ENCODE measurements around the gene NTPCR. TPM values are rescaled to one million over a fixed set of nuclear protein-coding genes. Genes with fewer than 3 reads are reported as not detected.

NTPCR gene
- polyA plus RNA-seq, 2 donors = 38.2 to 45.7 TPM

- Histone ChIP-seq H3K9me3 (ENCODE audit: control insufficient read depth in 2 of 2, insufficient read depth in 1 of 2, low read depth in 1 of 2, low read length in 1 of 2) (peaks cover 0 to 3% of the 10 kb centered on the region in 2 donors), H3K36me3 (ENCODE audit: control insufficient read depth in 2 of 2, insufficient read depth in 2 of 2, low read length in 1 of 2) (peaks cover 5 to 12% of the 10 kb centered on the region in 2 donors), H3K27me3 (ENCODE audit: control insufficient read depth in 1 of 2, insufficient read depth in 2 of 2, low read length in 2 of 2) (no peaks in the 10 kb centered on the region), H3K4me1 (ENCODE audit: control insufficient read depth in 2 of 2, insufficient read depth in 2 of 2, low read length in 1 of 2) (peaks cover 0 to 4% of the 10 kb centered on the region in 2 donors), H3K4me3 (ENCODE audit: low read depth in 1 of 2, low read length in 2 of 2) (no peak overlapping the region), H3K27ac (ENCODE audit: low read depth in 2 of 2, low read length in 1 of 2) (no peak overlapping the region)
- WGBS, 2 donors = 91 to 96% methylated on average over 6 of the region's 6 CpGs
Observed at GRCh38 chr1:232956081-232956480, 5.7 kb downstream of the NTPCR start.

DNA sequence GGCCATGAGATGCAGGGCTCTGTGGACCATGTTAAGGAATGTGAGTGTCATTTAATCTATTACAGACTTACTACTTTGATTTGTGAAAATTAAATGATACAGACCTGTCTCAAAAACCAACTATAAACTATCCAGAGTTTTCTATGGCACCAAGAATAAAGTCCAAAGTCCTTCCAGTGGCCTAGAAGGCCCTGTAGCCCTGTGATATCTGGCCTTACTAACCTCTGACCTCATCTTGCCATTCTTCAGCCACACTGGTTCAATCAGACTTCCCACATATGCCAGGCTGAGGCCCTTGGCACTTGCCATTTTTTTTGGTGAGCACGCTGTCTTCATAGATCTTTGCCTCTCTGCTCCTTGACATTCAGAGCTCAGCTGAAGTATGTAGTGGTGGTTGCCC lies 7.7 kb downstream of the NTPCR start:
- Histone ChIP-seq H3K9me3 (ENCODE audit: control insufficient read depth in 2 of 2, insufficient read depth in 1 of 2, low read depth in 1 of 2, low read length in 1 of 2) (peaks cover 0 to 3% of the 10 kb centered on the region in 2 donors), H3K4me3 (ENCODE audit: low read depth in 1 of 2, low read length in 2 of 2) (no peak overlapping the region), H3K27ac (ENCODE audit: low read depth in 2 of 2, low read length in 1 of 2) (no peak overlapping the region), H3K4me1 (ENCODE audit: control insufficient read depth in 2 of 2, insufficient read depth in 2 of 2, low read length in 1 of 2) (no peaks in the 10 kb centered on the region), H3K27me3 (ENCODE audit: control insufficient read depth in 1 of 2, insufficient read depth in 2 of 2, low read length in 2 of 2) (no peaks in the 10 kb centered on the region), H3K36me3 (ENCODE audit: control insufficient read depth in 2 of 2, insufficient read depth in 2 of 2, low read length in 1 of 2) (peaks cover 7 to 12% of the 10 kb centered on the region in 2 donors)
- WGBS, 2 donors = 100% methylated on average over 1 of the region's 1 CpG

GRCh38 chr1:232962761-232963745 lies 12.6 kb downstream of the NTPCR start:
- peaks cover 8 to 10% of the 10 kb centered on the region in 2 donors for H3K36me3 ChIP-seq (ENCODE audit: control insufficient read depth in 2 of 2, insufficient read depth in 2 of 2, low read length in 1 of 2)
- peaks cover 0 to 4% of the 10 kb centered on the region in 2 donors for H3K4me1 ChIP-seq (ENCODE audit: control insufficient read depth in 2 of 2, insufficient read depth in 2 of 2, low read length in 1 of 2)
- H3K9me3 ChIP-seq (ENCODE audit: control insufficient read depth in 2 of 2, insufficient read depth in 1 of 2, low read depth in 1 of 2, low read length in 1 of 2) = peaks cover 0 to 3% of the 10 kb centered on the region in 2 donors
- H3K27me3 ChIP-seq (ENCODE audit: control insufficient read depth in 1 of 2, insufficient read depth in 2 of 2, low read length in 2 of 2) = no peaks in the 10 kb centered on the region
- WGBS, 2 donors = 63 to 67% methylated on average over 10 of the region's 10 CpGs
- H3K27ac ChIP-seq (ENCODE audit: low read depth in 2 of 2, low read length in 1 of 2) = peak overlapping the region; percentile 10 to 33
- H3K4me3 ChIP-seq (ENCODE audit: low read depth in 1 of 2, low read length in 2 of 2) = no peak overlapping the region

DNA sequence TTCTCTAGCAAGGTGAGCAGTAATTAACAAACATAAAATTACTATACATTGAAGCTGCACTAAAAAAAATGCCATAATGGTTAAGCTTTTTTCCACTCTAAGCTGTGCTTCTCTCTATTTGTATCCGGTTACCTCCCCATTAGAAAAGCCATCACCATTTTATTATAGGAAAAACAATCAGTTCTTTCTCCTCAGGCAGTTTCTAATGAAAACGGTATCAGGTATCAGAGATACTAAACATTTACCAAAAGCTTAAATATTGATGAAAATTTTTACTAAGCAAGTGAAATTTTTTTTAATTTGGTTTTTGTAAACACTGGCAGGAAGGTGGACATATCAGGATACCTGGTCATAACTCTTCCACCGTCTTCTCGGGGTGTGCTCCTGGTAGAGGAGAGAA lies 14.2 kb downstream of the NTPCR start:
- Histone ChIP-seq H3K4me3 (ENCODE audit: low read depth in 1 of 2, low read length in 2 of 2) (no peak overlapping the region), H3K27ac (ENCODE audit: low read depth in 2 of 2, low read length in 1 of 2) (no peak overlapping the region), H3K27me3 (ENCODE audit: control insufficient read depth in 1 of 2, insufficient read depth in 2 of 2, low read length in 2 of 2) (no peaks in the 10 kb centered on the region), H3K9me3 (ENCODE audit: control insufficient read depth in 2 of 2, insufficient read depth in 1 of 2, low read depth in 1 of 2, low read length in 1 of 2) (no peaks in the 10 kb centered on the region), H3K36me3 (ENCODE audit: control insufficient read depth in 2 of 2, insufficient read depth in 2 of 2, low read length in 1 of 2) (peaks cover 3 to 7% of the 10 kb centered on the region in 2 donors), H3K4me1 (ENCODE audit: control insufficient read depth in 2 of 2, insufficient read depth in 2 of 2, low read length in 1 of 2) (peaks cover 0 to 7% of the 10 kb centered on the region in 2 donors)
- WGBS, 2 donors = 92 to 95% methylated on average over 4 of the region's 4 CpGs

- Histone ChIP-seq H3K27ac (ENCODE audit: low read depth in 2 of 2, low read length in 1 of 2) (peak overlapping the region in 1 of 2 donors; percentile 28), H3K36me3 (ENCODE audit: control insufficient read depth in 2 of 2, insufficient read depth in 2 of 2, low read length in 1 of 2) (peaks cover 3 to 7% of the 10 kb centered on the region in 2 donors), H3K4me1 (ENCODE audit: control insufficient read depth in 2 of 2, insufficient read depth in 2 of 2, low read length in 1 of 2) (peaks cover 0 to 7% of the 10 kb centered on the region in 2 donors), H3K27me3 (ENCODE audit: control insufficient read depth in 1 of 2, insufficient read depth in 2 of 2, low read length in 2 of 2) (no peaks in the 10 kb centered on the region), H3K9me3 (ENCODE audit: control insufficient read depth in 2 of 2, insufficient read depth in 1 of 2, low read depth in 1 of 2, low read length in 1 of 2) (no peaks in the 10 kb centered on the region), H3K4me3 (ENCODE audit: low read depth in 1 of 2, low read length in 2 of 2) (no peak overlapping the region)
- WGBS, 2 donors = 75 to 78% methylated on average over 10 of the region's 10 CpGs
Observed at GRCh38 chr1:232965124-232965911, 14.9 kb downstream of the NTPCR start.

DNA sequence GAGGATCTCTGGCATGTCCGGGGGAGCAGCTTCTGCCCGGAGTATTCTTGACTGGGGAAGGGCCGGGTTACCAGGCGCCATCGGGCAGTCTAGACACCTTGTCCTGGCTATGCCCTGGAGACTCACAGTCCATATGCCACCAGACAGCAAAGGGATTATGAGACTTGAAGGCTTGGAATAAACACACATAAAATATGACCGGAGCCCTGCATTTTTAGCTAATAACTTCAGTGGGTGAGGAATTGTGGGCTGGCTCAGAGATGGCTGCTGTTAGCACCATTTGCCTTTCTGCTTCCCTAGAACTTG lies 15.5 kb downstream of the NTPCR start:
- 81 to 84% methylated on average over 6 of the region's 6 CpGs for WGBS, 2 donors
- peak overlapping the region in 1 of 2 donors; percentile 28 for H3K27ac ChIP-seq (ENCODE audit: low read depth in 2 of 2, low read length in 1 of 2)
- H3K9me3 ChIP-seq (ENCODE audit: control insufficient read depth in 2 of 2, insufficient read depth in 1 of 2, low read depth in 1 of 2, low read length in 1 of 2) = peaks cover 0 to 2% of the 10 kb centered on the region in 2 donors
- no peaks in the 10 kb centered on the region for H3K27me3 ChIP-seq (ENCODE audit: control insufficient read depth in 1 of 2, insufficient read depth in 2 of 2, low read length in 2 of 2)
- H3K4me3 ChIP-seq (ENCODE audit: low read depth in 1 of 2, low read length in 2 of 2) = no peak overlapping the region
- H3K4me1 ChIP-seq (ENCODE audit: control insufficient read depth in 2 of 2, insufficient read depth in 2 of 2, low read length in 1 of 2) = peaks cover 0 to 8% of the 10 kb centered on the region in 2 donors
- H3K36me3 ChIP-seq (ENCODE audit: control insufficient read depth in 2 of 2, insufficient read depth in 2 of 2, low read length in 1 of 2) = peaks cover 3 to 12% of the 10 kb centered on the region in 2 donors

DNA sequence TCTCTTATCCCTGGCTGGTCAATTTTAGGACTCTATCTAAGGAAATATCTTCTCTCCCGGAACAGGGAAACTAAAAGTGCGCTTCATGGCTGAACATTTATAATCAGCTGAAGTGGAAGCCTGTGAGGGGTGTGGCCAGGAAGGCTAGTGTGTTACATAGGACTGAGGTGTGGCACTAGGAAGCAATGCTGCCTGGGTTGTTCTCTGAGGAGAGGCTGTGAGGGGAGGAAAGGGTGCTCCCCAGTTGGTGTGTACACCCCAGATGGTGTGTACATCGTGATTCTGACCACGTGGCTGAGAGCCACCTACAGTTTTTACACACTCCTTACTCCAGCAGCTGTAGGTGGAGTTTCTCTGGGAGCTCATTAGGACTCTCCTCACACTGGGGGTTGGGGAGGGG lies 16.3 kb downstream of the NTPCR start:
- no peak overlapping the region for H3K4me3 ChIP-seq (ENCODE audit: low read depth in 1 of 2, low read length in 2 of 2)
- peaks cover 7 to 14% of the 10 kb centered on the region in 2 donors for H3K36me3 ChIP-seq (ENCODE audit: control insufficient read depth in 2 of 2, insufficient read depth in 2 of 2, low read length in 1 of 2)

GRCh38 chr1:232968391-232968790 lies 18.0 kb downstream of the NTPCR start:
- no peaks in the 10 kb centered on the region for H3K27me3 ChIP-seq (ENCODE audit: control insufficient read depth in 1 of 2, insufficient read depth in 2 of 2, low read length in 2 of 2)
- no peak overlapping the region for H3K4me3 ChIP-seq (ENCODE audit: low read depth in 1 of 2, low read length in 2 of 2)
- peaks cover 7 to 22% of the 10 kb centered on the region in 2 donors for H3K36me3 ChIP-seq (ENCODE audit: control insufficient read depth in 2 of 2, insufficient read depth in 2 of 2, low read length in 1 of 2)
- peaks cover 0 to 2% of the 10 kb centered on the region in 2 donors for H3K9me3 ChIP-seq (ENCODE audit: control insufficient read depth in 2 of 2, insufficient read depth in 1 of 2, low read depth in 1 of 2, low read length in 1 of 2)
- no peak overlapping the region for H3K27ac ChIP-seq (ENCODE audit: low read depth in 2 of 2, low read length in 1 of 2)
- peaks cover 0 to 10% of the 10 kb centered on the region in 2 donors for H3K4me1 ChIP-seq (ENCODE audit: control insufficient read depth in 2 of 2, insufficient read depth in 2 of 2, low read length in 1 of 2)
- WGBS, 2 donors = 95 to 97% methylated on average over 5 of the region's 5 CpGs

More for the DNA sequence above, 16.3 kb downstream of the NTPCR start:
- Histone ChIP-seq H3K4me1 (ENCODE audit: control insufficient read depth in 2 of 2, insufficient read depth in 2 of 2, low read length in 1 of 2) (peaks cover 0 to 10% of the 10 kb centered on the region in 2 donors), H3K9me3 (ENCODE audit: control insufficient read depth in 2 of 2, insufficient read depth in 1 of 2, low read depth in 1 of 2, low read length in 1 of 2) (peaks cover 0 to 2% of the 10 kb centered on the region in 2 donors), H3K27me3 (ENCODE audit: control insufficient read depth in 1 of 2, insufficient read depth in 2 of 2, low read length in 2 of 2) (no peaks in the 10 kb centered on the region), H3K27ac (ENCODE audit: low read depth in 2 of 2, low read length in 1 of 2) (peak overlapping the region in 1 of 2 donors; percentile 30)
- 48 to 67% methylated on average over 4 of the region's 4 CpGs for WGBS, 2 donors

GRCh38 chr1:232968965-232969364 lies 18.6 kb downstream of the NTPCR start:
- Histone ChIP-seq H3K36me3 (ENCODE audit: control insufficient read depth in 2 of 2, insufficient read depth in 2 of 2, low read length in 1 of 2) (peaks cover 7 to 22% of the 10 kb centered on the region in 2 donors), H3K27ac (ENCODE audit: low read depth in 2 of 2, low read length in 1 of 2) (no peak overlapping the region), H3K4me3 (ENCODE audit: low read depth in 1 of 2, low read length in 2 of 2) (no peak overlapping the region), H3K4me1 (ENCODE audit: control insufficient read depth in 2 of 2, insufficient read depth in 2 of 2, low read length in 1 of 2) (peaks cover 0 to 10% of the 10 kb centered on the region in 2 donors), H3K27me3 (ENCODE audit: control insufficient read depth in 1 of 2, insufficient read depth in 2 of 2, low read length in 2 of 2) (no peaks in the 10 kb centered on the region), H3K9me3 (ENCODE audit: control insufficient read depth in 2 of 2, insufficient read depth in 1 of 2, low read depth in 1 of 2, low read length in 1 of 2) (peaks cover 0 to 2% of the 10 kb centered on the region in 2 donors)
- WGBS, 2 donors = 54 to 56% methylated on average over 3 of the region's 3 CpGs

Data from esophagus (tissue), 2 donors.